T-helper 9 cell (primary cell): Measurements from ENCODE around the gene CACNA1C.
"Not testable (repeated sequence)": the region's sequence is repeated elsewhere in the genome, so short reads cannot be mapped to it uniquely, and the experiment has no call there.

Experiments used
- DNase-seq: peaks from one replicate; pipeline ENCODE4 v3.0.0-alpha.2; 2020

CACNA1C gene

GRCh38 chr12:2739069-2739468 lies 686.3 kb downstream of the CACNA1C start:
- DNase-seq, result no peak

DNA sequence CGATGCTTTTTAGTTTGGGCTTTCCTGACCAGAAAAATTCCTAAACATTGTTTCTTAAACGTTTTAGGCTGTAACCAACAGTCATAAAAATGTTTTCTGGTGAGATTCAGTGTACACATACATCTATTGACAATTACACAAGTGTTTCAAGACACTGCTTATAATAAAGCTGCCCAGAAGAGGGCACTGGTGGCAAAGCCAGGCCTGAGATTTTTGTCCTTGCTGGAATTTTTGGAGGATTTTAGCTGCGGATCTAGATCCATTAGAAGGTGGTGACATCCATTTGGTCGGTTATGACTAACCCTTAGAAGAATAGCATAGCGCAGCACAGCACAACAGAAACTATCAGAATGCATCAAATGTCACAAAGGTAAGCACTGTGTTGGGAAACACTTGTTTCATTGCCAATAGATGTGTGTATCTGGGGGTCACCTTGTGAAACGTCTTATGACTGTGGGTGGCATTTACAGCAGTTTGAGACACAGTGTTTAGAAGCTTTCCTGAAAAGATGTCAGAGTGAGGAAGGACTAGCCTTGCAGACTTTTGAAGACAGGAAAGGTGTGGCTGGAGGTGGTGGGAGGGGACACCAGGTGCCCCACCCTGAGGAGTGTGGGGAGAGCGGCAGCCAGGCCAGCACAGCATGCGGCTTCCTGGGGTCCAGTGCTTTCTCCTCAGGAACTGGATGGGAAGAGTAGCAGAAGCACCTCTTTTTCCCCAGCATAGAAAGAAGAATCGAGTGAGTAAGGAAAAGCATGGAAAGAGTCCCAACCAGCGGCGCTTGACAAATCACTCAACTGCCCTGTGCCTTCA lies 687.2 kb downstream of the CACNA1C start:
- no peak for DNase-seq

GRCh38 chr12:2742037-2742436 lies 689.2 kb downstream of the CACNA1C start:
- not testable (repeated sequence) for DNase-seq

GRCh38 chr12:2743478-2743877 lies 690.7 kb downstream of the CACNA1C start:
- no peak for DNase-seq

GRCh38 chr12:2745655-2746054 lies 692.9 kb downstream of the CACNA1C start:
- DNase-seq, result no peak
